SJCRH30 (cell line): Measurements from ENCODE around the gene WFDC9. TPM values are rescaled to one million over a fixed set of nuclear protein-coding genes. Genes with fewer than 3 reads are reported as not detected.
"Not testable (repeated sequence)": the region's sequence is repeated elsewhere in the genome, so short reads cannot be mapped to it uniquely, and the experiment has no call there.

Source experiments
- DNase-seq, 2 experiments: peaks; one replicate each; pipeline ENCODE4 v3.0.0-alpha.2; 2015 to 2020
- H3K27ac ChIP-seq: fragments of 250-450 bp; sonication (Bioruptor Pico); 2 replicates; pipeline ENCODE4 v1.5.1; 2020; ENCODE audit warnings: mild to moderate bottlenecking, moderate library complexity
- H3K27me3 ChIP-seq: fragments of 250-450 bp; sonication (Bioruptor Pico); 2 replicates; pipeline ENCODE4 v1.5.1; 2020; ENCODE audit warnings: mild to moderate bottlenecking, moderate library complexity
- H3K36me3 ChIP-seq: fragments of 250-450 bp; sonication (Bioruptor Pico); 2 replicates; pipeline ENCODE4 v1.5.1; 2020; ENCODE audit warnings: mild to moderate bottlenecking, moderate library complexity
- H3K4me1 ChIP-seq: fragments of 250-450 bp; sonication (Bioruptor Pico); 2 replicates; pipeline ENCODE4 v1.5.1; 2020; ENCODE audit warnings: mild to moderate bottlenecking, moderate library complexity
- H3K4me3 ChIP-seq: fragments of 250-450 bp; sonication (Bioruptor Pico); 2 replicates; pipeline ENCODE4 v1.5.1; 2020; ENCODE audit warnings: mild to moderate bottlenecking, moderate library complexity
- H3K9me3 ChIP-seq: fragments of 250-450 bp; sonication (Bioruptor Pico); replicated peaks from 2 replicates; pipeline ENCODE4 v1.5.1; 2020; ENCODE audit warnings: mild to moderate bottlenecking, moderate library complexity
- total RNA-seq: library from RNA; depleted of rRNA; stranded (reverse); fragments of >200 nt; shearing (Covaris generic); gene quantifications from 2 replicates; pipeline ENCODE4 v1.2.3, GENCODE V29; 2014

WFDC9 gene
- total RNA-seq, 1 experiment from 2014 or later, result not detected

GRCh38 chr20:45626540-45626939 is 4.5 kb downstream of the WFDC9 start:
- Histone ChIP-seq H3K4me3 (no peak overlapping the region), H3K9me3 (peaks cover 3% of the 10 kb centered on the region; the same call in 1 of the 2 replicates), H3K4me1 (no peaks in the 10 kb centered on the region), H3K27ac (no peak overlapping the region), H3K27me3 (0 out of 2 replicates have a peak, but pooled peaks cover 2% of the 10 kb centered on the region), H3K36me3 (no peaks in the 10 kb centered on the region)
- DNase-seq, result no peak

- no peaks in the 10 kb centered on the region for H3K27me3 ChIP-seq
- H3K27ac ChIP-seq, result no peak overlapping the region
- H3K4me1 ChIP-seq, result no peaks in the 10 kb centered on the region
- DNase-seq, result no peak
- no peak overlapping the region for H3K4me3 ChIP-seq
- H3K36me3 ChIP-seq, result no peaks in the 10 kb centered on the region
- peaks cover 3% of the 10 kb centered on the region; the same call in 1 of the 2 replicates for H3K9me3 ChIP-seq
Measured at GRCh38 chr20:45621593-45621992, 9.5 kb downstream of the WFDC9 start.

DNA sequence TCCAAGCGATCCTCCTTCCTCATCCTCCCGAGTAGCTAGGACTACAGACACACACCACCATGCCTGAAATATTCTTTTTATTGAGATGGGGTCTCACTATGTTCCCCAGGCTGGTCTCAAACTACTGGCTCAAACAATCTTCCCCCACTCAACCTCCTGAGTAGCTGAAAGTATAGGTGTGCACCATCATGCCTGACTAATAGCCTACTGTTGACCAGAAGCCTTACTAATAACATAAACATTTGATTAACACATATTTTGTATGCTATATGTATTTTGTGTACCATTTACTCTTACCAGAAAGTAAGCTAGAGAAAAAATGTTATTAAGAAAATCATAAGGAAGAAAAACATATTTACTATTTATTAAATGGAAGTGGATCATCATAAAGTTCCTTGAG is 13.5 kb downstream of the WFDC9 start:
- Histone ChIP-seq H3K4me3 (no peak overlapping the region), H3K27me3 (no peaks in the 10 kb centered on the region; the same call in 1 of the 2 replicates), H3K27ac (no peak overlapping the region), H3K36me3 (no peaks in the 10 kb centered on the region), H3K9me3 (no peaks in the 10 kb centered on the region), H3K4me1 (no peaks in the 10 kb centered on the region)
- no peak for DNase-seq

DNA sequence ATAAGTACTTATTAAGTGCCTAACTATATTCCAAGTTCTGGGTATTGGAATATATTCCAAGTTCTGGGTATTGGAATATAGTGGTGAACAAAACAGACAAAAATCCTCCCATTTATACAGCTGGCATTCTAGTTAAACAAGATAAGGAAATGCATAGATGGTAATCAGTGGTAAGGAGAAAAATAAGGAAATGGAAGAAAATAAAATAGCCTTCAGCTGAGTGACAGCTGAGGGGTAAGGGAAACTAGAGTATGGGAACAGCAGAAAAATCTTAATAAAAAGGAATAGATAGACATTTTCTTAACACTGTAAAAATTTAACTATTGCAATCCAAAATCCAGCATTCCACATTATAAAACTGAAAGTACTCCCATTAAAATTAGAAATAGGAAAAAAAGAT is 18.8 kb downstream of the WFDC9 start:
- H3K9me3 ChIP-seq, result no peaks in the 10 kb centered on the region
- H3K27ac ChIP-seq, result no peak overlapping the region
- H3K4me3 ChIP-seq, result no peak overlapping the region
- H3K4me1 ChIP-seq, result peaks cover 11% of the 10 kb centered on the region
- no peaks in the 10 kb centered on the region; the same call in 1 of the 2 replicates for H3K27me3 ChIP-seq
- H3K36me3 ChIP-seq, result no peaks in the 10 kb centered on the region
- DNase-seq, result no peak

DNA sequence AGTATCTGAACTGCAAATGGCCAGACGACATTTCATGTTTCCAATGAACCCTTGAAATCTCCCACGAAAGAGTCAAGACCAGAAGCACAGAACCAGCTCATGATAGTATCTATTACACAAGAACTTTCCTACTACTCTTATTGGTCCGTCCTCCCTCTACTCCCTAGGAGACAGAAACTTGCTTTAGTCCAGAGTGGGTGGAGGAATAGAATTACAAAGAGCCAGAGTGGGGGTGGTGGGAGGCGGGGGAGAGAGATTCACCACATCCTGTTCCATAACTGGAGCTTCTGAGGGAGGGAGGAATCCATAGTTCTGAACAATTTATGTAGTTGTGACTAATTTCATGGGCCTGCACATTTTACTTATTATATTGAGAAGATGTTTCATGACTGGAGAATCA is 20.0 kb downstream of the WFDC9 start:
- peak; percentile 42 to 70 for DNase-seq
- Histone ChIP-seq H3K27ac (no peak overlapping the region), H3K4me3 (no peak overlapping the region), H3K27me3 (no peaks in the 10 kb centered on the region; the same call in 1 of the 2 replicates), H3K36me3 (no peaks in the 10 kb centered on the region), H3K9me3 (no peaks in the 10 kb centered on the region), H3K4me1 (peaks cover 11% of the 10 kb centered on the region)

DNA sequence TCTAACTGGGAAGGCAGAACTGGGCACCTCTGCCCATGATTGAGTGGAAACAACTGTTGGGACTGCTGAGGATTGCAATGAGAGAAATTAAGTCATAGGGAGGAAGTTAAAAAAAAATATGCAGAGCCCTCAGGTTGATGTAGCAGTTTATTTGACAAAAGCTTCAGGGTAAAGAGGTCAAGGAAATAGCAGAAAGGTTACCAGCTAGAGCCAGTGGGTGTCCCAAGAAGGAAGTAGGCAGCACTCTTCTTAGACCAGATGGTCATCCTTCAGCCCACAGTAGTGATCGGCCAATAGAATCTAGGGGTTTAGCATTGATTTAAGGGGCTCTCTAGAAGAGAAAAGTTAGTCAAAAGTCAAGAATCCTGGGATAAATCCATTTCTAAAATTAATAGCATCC is 23.3 kb downstream of the WFDC9 start:
- H3K9me3 ChIP-seq, result no peaks in the 10 kb centered on the region; the same call in 1 of the 2 replicates
- no peak overlapping the region for H3K27ac ChIP-seq
- no peak for DNase-seq
- H3K36me3 ChIP-seq, result no peaks in the 10 kb centered on the region
- peaks cover 11% of the 10 kb centered on the region for H3K4me1 ChIP-seq
- H3K4me3 ChIP-seq, result no peak overlapping the region
- H3K27me3 ChIP-seq, result no peaks in the 10 kb centered on the region

- Histone ChIP-seq H3K4me1 (no peaks in the 10 kb centered on the region; the same call in 1 of the 2 replicates), H3K4me3 (no peak overlapping the region), H3K27ac (no peak overlapping the region), H3K27me3 (peaks cover 6% of the 10 kb centered on the region), H3K36me3 (no peaks in the 10 kb centered on the region), H3K9me3 (no peaks in the 10 kb centered on the region)
- DNase-seq, result no peak
Measured at GRCh38 chr20:45595235-45595634, 35.8 kb downstream of the WFDC9 start.

GRCh38 chr20:45593498-45593897 is 37.6 kb downstream of the WFDC9 start:
- no peaks in the 10 kb centered on the region for H3K9me3 ChIP-seq
- no peak for DNase-seq
- H3K4me3 ChIP-seq, result no peak overlapping the region
- no peaks in the 10 kb centered on the region for H3K36me3 ChIP-seq
- H3K27me3 ChIP-seq, result peaks cover 10% of the 10 kb centered on the region
- H3K4me1 ChIP-seq, result no peaks in the 10 kb centered on the region; the same call in 1 of the 2 replicates
- no peak overlapping the region for H3K27ac ChIP-seq

DNA sequence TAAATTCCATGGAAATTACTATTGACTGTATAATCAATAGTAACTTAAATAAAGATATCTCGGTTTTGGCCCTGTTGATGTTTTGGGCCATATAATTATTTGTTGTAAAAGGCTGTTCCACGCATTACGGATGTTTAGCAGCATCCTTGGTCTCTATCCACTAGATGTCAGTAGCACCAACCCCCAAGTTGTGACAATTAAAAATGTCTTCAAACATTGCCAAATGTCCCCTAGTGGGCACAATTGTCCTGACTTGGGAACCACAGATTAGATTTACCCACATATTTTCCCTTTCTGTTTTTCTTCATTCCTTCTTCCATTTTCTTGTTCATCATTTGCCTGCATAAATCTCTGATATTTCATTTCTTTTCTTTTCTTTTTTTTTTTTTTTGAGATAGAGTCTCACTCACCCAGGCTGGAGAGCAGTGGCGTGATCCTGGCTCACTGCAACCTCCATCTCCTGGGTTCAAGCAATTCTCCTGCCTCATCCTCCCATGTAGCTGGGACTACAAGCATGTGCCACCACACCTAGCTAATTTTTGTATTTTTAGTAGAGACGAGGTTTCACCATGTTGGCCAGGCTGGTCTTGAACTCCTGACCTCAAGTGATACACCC is 38.4 kb downstream of the WFDC9 start:
- H3K9me3 ChIP-seq, result no peaks in the 10 kb centered on the region
- no peak overlapping the region for H3K4me3 ChIP-seq
- no peaks in the 10 kb centered on the region; the same call in 1 of the 2 replicates for H3K4me1 ChIP-seq
- H3K27me3 ChIP-seq, result peaks cover 16% of the 10 kb centered on the region
- peak; percentile 33 to 71 for DNase-seq
- H3K36me3 ChIP-seq, result no peaks in the 10 kb centered on the region
- no peak overlapping the region for H3K27ac ChIP-seq

- Histone ChIP-seq H3K9me3 (no peaks in the 10 kb centered on the region), H3K4me3 (no peak overlapping the region), H3K27ac (no peak overlapping the region)
Measured at GRCh38 chr20:45589725-45590124, 41.4 kb downstream of the WFDC9 start.

GRCh38 chr20:45588800-45589199 is 42.3 kb downstream of the WFDC9 start:
- Histone ChIP-seq H3K9me3 (no peaks in the 10 kb centered on the region), H3K27me3 (peaks cover 16% of the 10 kb centered on the region), H3K36me3 (no peaks in the 10 kb centered on the region), H3K27ac (no peak overlapping the region), H3K4me3 (no peak overlapping the region), H3K4me1 (no peaks in the 10 kb centered on the region; the same call in 1 of the 2 replicates)
- peak in 1 of 2 experiments; percentile 15 for DNase-seq

More at GRCh38 chr20:45589725-45590124, 41.4 kb downstream of the WFDC9 start:
- H3K27me3 ChIP-seq, result peaks cover 16% of the 10 kb centered on the region
- DNase-seq, result no peak
- no peaks in the 10 kb centered on the region; the same call in 1 of the 2 replicates for H3K4me1 ChIP-seq
- H3K36me3 ChIP-seq, result no peaks in the 10 kb centered on the region

DNA sequence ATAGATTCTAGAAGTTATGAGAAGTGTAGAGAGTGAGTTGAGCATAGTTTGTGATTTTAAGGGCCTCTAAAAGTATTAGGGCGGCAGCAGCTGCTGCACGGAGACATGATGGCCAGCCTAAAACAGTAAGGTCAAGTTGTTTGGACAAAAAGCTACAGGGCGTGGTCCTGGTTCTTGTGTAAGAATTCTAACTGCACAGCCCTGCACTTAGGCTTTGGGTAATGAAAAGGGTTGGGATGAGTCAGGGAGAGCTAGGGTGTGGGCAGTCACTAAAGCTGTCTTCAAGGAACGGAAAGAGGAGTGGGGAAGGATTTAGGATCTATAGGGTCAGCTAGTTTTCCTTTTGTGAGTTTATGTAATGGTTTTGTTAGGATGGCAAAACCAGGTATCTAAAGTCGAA is 45.1 kb downstream of the WFDC9 start:
- peaks cover 29% of the 10 kb centered on the region for H3K27me3 ChIP-seq
- not testable (repeated sequence) for H3K4me3 ChIP-seq, DNase-seq, H3K36me3 ChIP-seq, H3K27ac ChIP-seq, H3K4me1 ChIP-seq, H3K9me3 ChIP-seq

- not testable (repeated sequence) for H3K9me3 ChIP-seq, DNase-seq, H3K27ac ChIP-seq, H3K4me1 ChIP-seq, H3K4me3 ChIP-seq, H3K36me3 ChIP-seq
- peaks cover 29% of the 10 kb centered on the region for H3K27me3 ChIP-seq
Measured at GRCh38 chr20:45584294-45584693, 46.8 kb downstream of the WFDC9 start.

GRCh38 chr20:45583502-45583901 is 47.6 kb downstream of the WFDC9 start:
- Histone ChIP-seq H3K27ac (no peak overlapping the region), H3K27me3 (peaks cover 26% of the 10 kb centered on the region), H3K4me3 (no peak overlapping the region), H3K9me3 (0 out of 2 replicates have a peak, but pooled peaks cover 3% of the 10 kb centered on the region), H3K36me3 (no peaks in the 10 kb centered on the region), H3K4me1 (no peaks in the 10 kb centered on the region)
- DNase-seq, result no peak

- Histone ChIP-seq H3K9me3 (0 out of 2 replicates have a peak, but pooled peaks cover 3% of the 10 kb centered on the region), H3K27ac (no peak overlapping the region), H3K4me1 (no peaks in the 10 kb centered on the region), H3K27me3 (peaks cover 19% of the 10 kb centered on the region), H3K4me3 (no peak overlapping the region), H3K36me3 (no peaks in the 10 kb centered on the region)
- DNase-seq, result no peak
Measured at GRCh38 chr20:45581702-45582101, 49.4 kb downstream of the WFDC9 start.

- Histone ChIP-seq H3K9me3 (0 out of 2 replicates have a peak, but pooled peaks cover 3% of the 10 kb centered on the region), H3K27me3 (peaks cover 19% of the 10 kb centered on the region), H3K4me3 (no peak within 1 kb of the TSS), H3K27ac (no peak within 1 kb of the TSS), H3K4me1 (no peaks in the 10 kb centered on the region), H3K36me3 (no peaks in the 10 kb centered on the region)
- no peak for DNase-seq
Measured at GRCh38 chr20:45579184-45579583, 51.9 kb downstream of the WFDC9 start, which contains the start of gene WFDC8. Gene WFDC8, minus strand, starts transcription at chr20:45579284. Its CDS starts 37 bp downstream, at chr20:45579247.
